H1 (cell line): Measurements from ENCODE around the gene RRM1. TPM values are rescaled to one million over a fixed set of nuclear protein-coding genes. Genes with fewer than 3 reads are reported as not detected.
"Not testable (repeated sequence)": the region's sequence is repeated elsewhere in the genome, so short reads cannot be mapped to it uniquely, and the experiment has no call there.

Experiments used
- CTCF ChIA-PET: fragments of 300-600 bp; sonication (Branson Sonifier 250); formaldehyde crosslinking; loops from one replicate; lab custom pipeline; 2021; ENCODE audit not compliant: partially characterized antibody; lab: Charles Lee
- POLR2A ChIA-PET: fragments of 300-600 bp; sonication (Branson Sonifier 250); formaldehyde crosslinking; loops from one replicate; lab custom pipeline; 2021; ENCODE audit warnings: inconsistent platforms; ENCODE audit not compliant: partially characterized antibody; lab: Charles Lee
- DNase-seq, 2 experiments: peaks; one replicate each; pipeline versions ENCODE4 v3.0.0 to v3.0.0-alpha.2; 2010 to 2022; ENCODE audit warnings: low spot score in 2 of 2, low read depth in 1 of 2, mixed read lengths in 1 of 2
- FAIRE-seq: peaks from 2 replicates; lab custom pipeline; 2011; peaks lifted over from hg19 to GRCh38; lab: Jason Lieb, UNC
- H2AFZ ChIP-seq: 2 replicates; pipeline ENCODE4 v1.8.1; 2012; ENCODE audit warnings: low read length, inconsistent platforms
- H2AK5ac ChIP-seq: 2 replicates; pipeline ENCODE4 v1.6.1; 2013; ENCODE audit warnings: low read depth, low read length
- H2BK120ac ChIP-seq: replicated peaks from 2 replicates; pipeline ENCODE3; 2013; ENCODE audit warnings: low read depth, low read length, inconsistent platforms
- H2BK12ac ChIP-seq: 2 replicates; pipeline ENCODE4 v1.6.1; 2013; ENCODE audit warnings: low read depth, low read length
- H2BK15ac ChIP-seq: 2 replicates; pipeline ENCODE4 v1.6.1; 2013; ENCODE audit warnings: low read length
- H2BK20ac ChIP-seq: 2 replicates; pipeline ENCODE4 v1.6.1; 2013; ENCODE audit warnings: low read length
- H2BK5ac ChIP-seq: 2 replicates; pipeline ENCODE4 v1.6.1; 2013; ENCODE audit warnings: low read depth, low read length
- H3K14ac ChIP-seq: 2 replicates; pipeline ENCODE4 v1.6.1; 2013; ENCODE audit warnings: inconsistent platforms; ENCODE audit not compliant: insufficient read length
- H3K18ac ChIP-seq: 2 replicates; pipeline ENCODE4 v1.6.1; 2013; ENCODE audit warnings: low read length; ENCODE audit errors: extremely low read depth
- H3K23ac ChIP-seq: 2 replicates; pipeline ENCODE4 v1.6.1; 2013; ENCODE audit warnings: inconsistent platforms; ENCODE audit not compliant: insufficient read length
- H3K23me2 ChIP-seq: 2 replicates; pipeline ENCODE4 v1.6.1; 2013; ENCODE audit warnings: low read depth, low read length
- H3K27ac ChIP-seq: 2 replicates; pipeline ENCODE4 v1.6.1; 2011; ENCODE audit warnings: low read depth, low read length, inconsistent platforms
- H3K27me3 ChIP-seq, 4 experiments: replicated peaks in 1 of 4; 1 replicate in 1 of 4; 2 replicates in 3 of 4; pipeline versions ENCODE4 v1.6.1 to v1.8.1; 2011 to 2013; ENCODE audit warnings: low read length in 3 of 4, mild to moderate bottlenecking in 3 of 4, inconsistent platforms in 2 of 4, mixed read lengths in 2 of 4, moderate library complexity in 1 of 4; ENCODE audit not compliant: control insufficient read depth in 3 of 4, insufficient read depth in 3 of 4; ENCODE audit errors: extremely low read depth in 1 of 4
- H3K36me3 ChIP-seq, 4 experiments: 2 replicates each; pipeline versions ENCODE4 v1.6.1 to v1.8.1; 2011 to 2013; ENCODE audit warnings: mild to moderate bottlenecking in 4 of 4, low read length in 3 of 4, moderate library complexity in 2 of 4, control low read depth in 1 of 4, inconsistent platforms in 1 of 4; ENCODE audit not compliant: insufficient read depth in 4 of 4, control insufficient read depth in 2 of 4
- H3K4ac ChIP-seq: replicated peaks from 2 replicates; pipeline ENCODE3; 2013; ENCODE audit warnings: low read length, low read depth, mixed read lengths, inconsistent platforms; ENCODE audit not compliant: insufficient read length
- H3K4me1 ChIP-seq, 4 experiments: replicated peaks in 1 of 4; 1 replicate in 1 of 4; 2 replicates in 3 of 4; pipeline versions ENCODE4 v1.6.1 to v1.8.1; 2011 to 2013; ENCODE audit warnings: low read length in 3 of 4, inconsistent platforms in 2 of 4, mixed read lengths in 1 of 4; ENCODE audit not compliant: insufficient read depth in 4 of 4, control insufficient read depth in 3 of 4
- H3K4me2 ChIP-seq, 2 experiments: 2 replicates each; pipeline versions ENCODE4 v1.6.1 to v1.8.1; 2011 to 2013; ENCODE audit warnings: low read depth in 2 of 2, low read length in 2 of 2, control low read depth in 1 of 2, inconsistent platforms in 1 of 2, mild to moderate bottlenecking in 1 of 2; ENCODE audit not compliant: insufficient read depth in 1 of 2
- H3K4me3 ChIP-seq, 4 experiments: fragments of 200-600, 300-600 bp in 1 of 4; sonication (generic), shearing (Covaris generic), sonication (Bioruptor Twin) in 1 of 4; 2 replicates each; pipeline versions ENCODE4 v1.5.1 to v1.8.1; 2011 to 2016; ENCODE audit warnings: low read length in 4 of 4, low read depth in 3 of 4, control low read depth in 2 of 4, inconsistent platforms in 2 of 4, mild to moderate bottlenecking in 2 of 4, mixed read lengths in 1 of 4, moderate library complexity in 1 of 4; ENCODE audit not compliant: insufficient read depth in 2 of 4; ENCODE audit errors: extremely low read depth in 1 of 4
- H3K56ac ChIP-seq: replicated peaks from 2 replicates; pipeline ENCODE3; 2013; ENCODE audit warnings: low read depth, mild to moderate bottlenecking, mixed read lengths, low read length, inconsistent platforms; ENCODE audit not compliant: insufficient read length
- H3K79me1 ChIP-seq: 2 replicates; pipeline ENCODE4 v1.6.1; 2013; ENCODE audit warnings: low read depth, low read length, control low read depth
- H3K79me2 ChIP-seq, 2 experiments: 2 replicates each; pipeline versions ENCODE4 v1.6.1 to v1.8.1; 2012 to 2013; ENCODE audit warnings: low read length in 2 of 2, mild to moderate bottlenecking in 2 of 2, inconsistent platforms in 1 of 2; ENCODE audit not compliant: insufficient read depth in 2 of 2, control insufficient read depth in 1 of 2
- H3K9ac ChIP-seq, 4 experiments: replicated peaks in 1 of 4; 1 replicate in 1 of 4; 2 replicates in 3 of 4; pipeline versions ENCODE4 v1.6.1 to v1.8.1; 2011 to 2013; ENCODE audit warnings: low read depth in 3 of 4, low read length in 3 of 4, control low read depth in 2 of 4, mild to moderate bottlenecking in 2 of 4, moderate library complexity in 2 of 4, inconsistent platforms in 1 of 4; ENCODE audit errors: extremely low read depth in 1 of 4
- H3K9me3 ChIP-seq, 2 experiments: 2 replicates each; pipeline versions ENCODE4 v1.6.1 to v1.8.1; 2012 to 2013; ENCODE audit warnings: mild to moderate bottlenecking in 2 of 2, moderate library complexity in 2 of 2, control low read depth in 1 of 2, inconsistent platforms in 1 of 2, low read depth in 1 of 2, low read length in 1 of 2, mixed read lengths in 1 of 2; ENCODE audit not compliant: insufficient read depth in 2 of 2
- H4K20me1 ChIP-seq, 2 experiments: replicated peaks in 1 of 2; 2 replicates each; pipeline versions ENCODE3 to v1.8.1; 2011 to 2013; ENCODE audit warnings: inconsistent platforms in 2 of 2, low read length in 2 of 2, mild to moderate bottlenecking in 1 of 2; ENCODE audit not compliant: insufficient read depth in 2 of 2, control insufficient read depth in 1 of 2
- H4K5ac ChIP-seq: 2 replicates; pipeline ENCODE4 v1.6.1; 2013; ENCODE audit warnings: low read length, low read depth, mixed read lengths, inconsistent platforms; ENCODE audit not compliant: insufficient read length
- H4K8ac ChIP-seq: 2 replicates; pipeline ENCODE4 v1.8.0; 2013; ENCODE audit warnings: mild to moderate bottlenecking, moderate library complexity, low read length, inconsistent platforms; ENCODE audit not compliant: insufficient read depth; ENCODE audit errors: extremely low read depth
- H4K91ac ChIP-seq: replicated peaks from 2 replicates; pipeline ENCODE3; 2013; ENCODE audit warnings: low read length, mixed read lengths, inconsistent platforms; ENCODE audit not compliant: insufficient read length
- WGBS, 2 experiments: shearing (Covaris generic) in 1 of 2; methylation state at CpG; one replicate each; pipeline versions ENCODE4 v1.1.6 to v1.1.7; 2013 to 2015; ENCODE audit warnings: low lambda C conversion rate in 2 of 2, mixed read lengths in 2 of 2, inconsistent platforms in 1 of 2, low coverage in 1 of 2, missing lambda C conversion rate in 1 of 2; ENCODE audit not compliant: insufficient replicate concordance in 2 of 2, insufficient coverage in 1 of 2, insufficient read length in 1 of 2; ENCODE audit errors: extremely low coverage in 1 of 2, missing lambda C conversion rate in 1 of 2; 5-methylcytosine and 5-hydroxymethylcytosine counted together
- polyA plus RNA-seq, 7 experiments: library from polyadenylated mRNA; depleted of rRNA in 3 of 7; stranded (reverse) in 5 of 7; unstranded in 2 of 7; fragments of >200 nt in 5 of 7; fragments of 200-250 nt in 2 of 7; gene quantifications; 1 replicate in 5 of 7; 2 replicates in 1 of 7; 4 replicates in 1 of 7; pipeline versions ENCODE4 v1.2.1 to v1.2.3, GENCODE V29; 2011 to 2013; ENCODE audit warnings: missing spikeins in 2 of 7, mixed read lengths in 2 of 7
- total RNA-seq: library from RNA; stranded (reverse); fragmentation: NEBNext Ultra II Directional; extraction: Animal tissue kit (Norgen Biotek cat#: 25700); gene quantifications from 2 replicates; pipeline ENCODE4 v1.2.1, GENCODE V29; 2021

RRM1 gene
- total and polyA plus RNA-seq, 2 of the 8 experiments (the other 6 are each of a cell fraction or from before 2014, with no cell fraction given), result 63.6 to 126 TPM

- WGBS, 2 experiments, result 89% methylated on average over 1 of the region's 1 CpG; no CpG with 5 or more reads in 1 of the 2 experiments
- H2BK12ac ChIP-seq, H2BK20ac ChIP-seq, POLR2A ChIA-PET, H3K36me3 ChIP-seq, H4K20me1 ChIP-seq, H4K8ac ChIP-seq, H2BK120ac ChIP-seq, H3K4ac ChIP-seq, H3K4me1 ChIP-seq, H3K27me3 ChIP-seq, H3K18ac ChIP-seq, FAIRE-seq, H4K91ac ChIP-seq, H3K4me3 ChIP-seq, H4K5ac ChIP-seq, DNase-seq, H3K23me2 ChIP-seq, CTCF ChIA-PET, H3K23ac ChIP-seq, H3K79me2 ChIP-seq, H3K14ac ChIP-seq, H3K79me1 ChIP-seq, H2BK15ac ChIP-seq, H3K9ac ChIP-seq, H3K27ac ChIP-seq, H2BK5ac ChIP-seq, H2AK5ac ChIP-seq, H3K4me2 ChIP-seq, H3K9me3 ChIP-seq, H3K56ac ChIP-seq: not testable (repeated sequence)
- peak overlapping the region; percentile 62; the same call in 1 of the 2 replicates for H2AFZ ChIP-seq
These were observed 64.2 kb downstream of the RRM1 start for GRCh38 chr11:4158818-4159217.
